Neuronal stem cell (in vitro differentiated cells): ENCODE measurements around the gene FGF8.

Experiments used
- DNase-seq: peaks from one replicate; pipeline ENCODE4 v3.0.0-alpha.2; 2013; ENCODE audit warnings: low spot score
- H2AFZ ChIP-seq: one replicate; pipeline ENCODE4 v1.6.1; 2013; ENCODE audit warnings: mild to moderate bottlenecking, low read length, inconsistent platforms
- H2AK5ac ChIP-seq: 2 replicates; pipeline ENCODE4 v1.6.1; 2013; ENCODE audit warnings: low read depth, mild to moderate bottlenecking, inconsistent platforms, low read length, moderate library complexity, mixed read lengths
- H2BK120ac ChIP-seq: 2 replicates; pipeline ENCODE4 v1.6.1; 2013; ENCODE audit warnings: low read depth, mild to moderate bottlenecking, inconsistent platforms, low read length, moderate library complexity, mixed read lengths
- H2BK12ac ChIP-seq: one replicate; pipeline ENCODE4 v1.6.1; 2013; ENCODE audit warnings: low read length, inconsistent platforms
- H2BK15ac ChIP-seq: 2 replicates; pipeline ENCODE4 v1.6.1; 2013; ENCODE audit warnings: mild to moderate bottlenecking, low read length, inconsistent platforms, mixed read lengths
- H2BK5ac ChIP-seq: one replicate; pipeline ENCODE4 v1.6.1; 2013; ENCODE audit warnings: inconsistent platforms, mild to moderate bottlenecking, low read length, moderate library complexity
- H3K14ac ChIP-seq: one replicate; pipeline ENCODE4 v1.6.1; 2013; ENCODE audit warnings: low read length, inconsistent platforms
- H3K18ac ChIP-seq: 2 replicates; pipeline ENCODE4 v1.6.1; 2013; ENCODE audit warnings: low read length, inconsistent platforms
- H3K23ac ChIP-seq: 2 replicates; pipeline ENCODE4 v1.6.1; 2013; ENCODE audit warnings: low read depth, mild to moderate bottlenecking, mixed read lengths, low read length, inconsistent platforms; ENCODE audit not compliant: poor library complexity
- H3K27ac ChIP-seq: replicated peaks from 3 replicates; pipeline ENCODE4 v1.5.1; 2013; ENCODE audit warnings: low read length, inconsistent platforms
- H3K27me3 ChIP-seq, 3 experiments: 2 replicates each; pipeline ENCODE4 v1.6.1; 2013; ENCODE audit warnings: low read length in 3 of 3, mild to moderate bottlenecking in 2 of 3, inconsistent platforms in 1 of 3, low read depth in 1 of 3, mixed read lengths in 1 of 3, moderate library complexity in 1 of 3; ENCODE audit not compliant: control insufficient read depth in 3 of 3, insufficient read depth in 3 of 3
- H3K36me3 ChIP-seq, 2 donors: replicated peaks in 1 of 2; 2 replicates each; pipeline ENCODE4 v1.6.1; 2013; ENCODE audit warnings: low read length in 2 of 2; ENCODE audit not compliant: control insufficient read depth in 2 of 2, insufficient read depth in 2 of 2
- H3K4ac ChIP-seq: 2 replicates; pipeline ENCODE4 v1.6.1; 2013; ENCODE audit warnings: inconsistent platforms, mild to moderate bottlenecking, low read length, moderate library complexity
- H3K4me1 ChIP-seq, 2 donors: 1 replicate in 1 of 2; 2 replicates in 1 of 2; pipeline ENCODE4 v1.6.1; 2013; ENCODE audit warnings: low read length in 2 of 2, low read depth in 1 of 2; ENCODE audit not compliant: control insufficient read depth in 2 of 2, insufficient read depth in 1 of 2
- H3K4me2 ChIP-seq: one replicate; pipeline ENCODE4 v1.6.1; 2013; ENCODE audit warnings: mild to moderate bottlenecking, low read length, inconsistent platforms; ENCODE audit not compliant: insufficient read depth, poor library complexity, severe bottlenecking
- H3K4me3 ChIP-seq, 2 donors: 2 replicates each; pipeline ENCODE4 v1.5.1; 2013; ENCODE audit warnings: low read length in 2 of 2, mild to moderate bottlenecking in 2 of 2, inconsistent platforms in 1 of 2, moderate library complexity in 1 of 2
- H3K79me1 ChIP-seq: one replicate; pipeline ENCODE4 v1.6.1; 2013; ENCODE audit warnings: low read depth, mild to moderate bottlenecking, inconsistent platforms, low read length, moderate library complexity
- H3K9ac ChIP-seq: one replicate; pipeline ENCODE4 v1.6.1; 2013; ENCODE audit warnings: mild to moderate bottlenecking, low read depth, low read length, inconsistent platforms; ENCODE audit not compliant: poor library complexity
- H3K9me3 ChIP-seq, 2 donors: replicated peaks in 1 of 2; 2 replicates each; pipeline versions ENCODE3 to v1.6.1; 2013; ENCODE audit warnings: low read length in 2 of 2, mild to moderate bottlenecking in 2 of 2, inconsistent platforms in 1 of 2, low read depth in 1 of 2, mixed read lengths in 1 of 2, moderate library complexity in 1 of 2; ENCODE audit not compliant: control insufficient read depth in 2 of 2, insufficient read depth in 1 of 2
- H4K8ac ChIP-seq: one replicate; pipeline ENCODE4 v1.6.1; 2013; ENCODE audit warnings: low read depth, mild to moderate bottlenecking, inconsistent platforms, low read length, moderate library complexity
- H4K91ac ChIP-seq: one replicate; pipeline ENCODE4 v1.6.1; 2013; ENCODE audit warnings: low read length, low read depth, mild to moderate bottlenecking, inconsistent platforms; ENCODE audit not compliant: poor library complexity
- WGBS, 2 donors: extraction: QIAGEN DNeasy Blood & Tissue Kit; methylation state at CpG; one replicate each; pipeline ENCODE4 v1.1.7; 2013; ENCODE audit warnings: missing lambda C conversion rate in 2 of 2, mixed read lengths in 1 of 2; ENCODE audit not compliant: insufficient read length in 2 of 2, insufficient replicate concordance in 1 of 2; ENCODE audit errors: extremely low coverage in 2 of 2; 5-methylcytosine and 5-hydroxymethylcytosine counted together

Gene FGF8

GRCh38 chr10:101780187-101780817, 4.4 kb upstream of the FGF8 start:
- H3K36me3 ChIP-seq, result peaks cover 4 to 15% of the 10 kb centered on the region in 2 donors
- H3K4ac ChIP-seq, result no peak overlapping the region
- H3K4me2 ChIP-seq, result peak overlapping the region; percentile 67
- H3K4me3 ChIP-seq, result no peak overlapping the region
- H2BK12ac ChIP-seq, result peak overlapping the region; percentile 68
- H2AK5ac ChIP-seq, result peak overlapping the region; percentile 82
- no peak overlapping the region for H3K23ac ChIP-seq
- DNase-seq, result no peak
- WGBS, 2 donors, result no CpG with 5 or more reads among the region's 17 CpGs
- no peak overlapping the region for H2AFZ ChIP-seq
- H3K79me1 ChIP-seq, result peaks cover 2% of the 10 kb centered on the region
- H3K4me1 ChIP-seq, result peaks cover 12 to 31% of the 10 kb centered on the region in 2 donors
- peak overlapping the region; percentile 84 for H2BK15ac ChIP-seq
- peaks cover 0 to 42% (median 31%) of the 10 kb centered on the region in 3 experiments for H3K27me3 ChIP-seq
- peak overlapping the region; percentile 36 for H3K27ac ChIP-seq
- H3K14ac ChIP-seq, result peak overlapping the region; percentile 57
- H4K8ac ChIP-seq, result no peak overlapping the region
- H4K91ac ChIP-seq, result peak overlapping the region; percentile 14
- H3K18ac ChIP-seq, result peak overlapping the region; percentile 91
- H3K9ac ChIP-seq, result no peak overlapping the region
- no peaks in the 10 kb centered on the region for H3K9me3 ChIP-seq
- H2BK5ac ChIP-seq, result peak overlapping the region; percentile 67
- no peak overlapping the region for H2BK120ac ChIP-seq

DNA sequence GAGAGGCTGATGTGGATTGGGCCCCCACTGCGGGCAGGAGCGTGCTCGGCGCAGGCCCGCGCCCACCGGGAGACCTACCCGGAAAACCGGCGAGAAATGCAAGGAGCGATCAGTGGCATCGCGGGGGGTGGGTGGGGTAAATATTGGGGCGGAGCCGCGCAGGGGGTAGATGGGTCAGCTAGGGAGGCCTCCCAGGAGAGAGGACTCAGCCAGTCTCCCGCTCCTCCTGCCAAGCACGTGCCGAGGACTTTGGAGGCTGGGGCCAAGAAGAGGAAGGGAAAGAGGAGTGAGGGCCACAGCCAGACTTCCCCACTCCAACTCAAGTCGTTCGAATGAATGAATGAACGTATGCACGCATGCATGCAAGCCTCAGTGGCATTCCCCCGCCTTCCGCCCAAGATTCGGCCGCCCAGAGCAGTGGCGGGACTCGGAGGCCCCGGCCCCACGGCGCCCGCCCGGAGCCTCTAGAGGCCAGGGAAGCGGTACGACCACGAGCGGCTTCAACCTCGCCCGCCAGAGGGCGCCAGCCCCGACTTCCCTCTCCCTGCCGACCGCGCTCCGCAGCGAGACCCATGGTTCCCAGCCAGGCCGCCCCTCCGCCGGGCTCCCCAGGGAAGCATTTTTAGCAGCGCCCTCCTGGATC, 3.8 kb upstream of the FGF8 start:
- H2BK15ac ChIP-seq, result peak overlapping the region; percentile 31
- peak; percentile 79 for DNase-seq
- H4K8ac ChIP-seq, result no peak overlapping the region
- H3K79me1 ChIP-seq, result peaks cover 3% of the 10 kb centered on the region
- H2AFZ ChIP-seq, result peak overlapping the region; percentile 86
- H3K36me3 ChIP-seq, result peaks cover 4 to 8% of the 10 kb centered on the region in 2 donors
- peak overlapping the region; percentile 13 for H3K4ac ChIP-seq
- H2BK5ac ChIP-seq, result peak overlapping the region; percentile 30
- peak overlapping the region; percentile 44 for H3K9ac ChIP-seq
- H3K14ac ChIP-seq, result peak overlapping the region; percentile 57
- H3K4me1 ChIP-seq, result peaks cover 12 to 33% of the 10 kb centered on the region in 2 donors
- H3K18ac ChIP-seq, result peak overlapping the region; percentile 95
- H3K4me2 ChIP-seq, result peak overlapping the region; percentile 84
- peak overlapping the region; percentile 67 for H2BK120ac ChIP-seq
- peak overlapping the region; percentile 89 for H2AK5ac ChIP-seq
- peak overlapping the region; percentile 93 for H3K23ac ChIP-seq
- no peak overlapping the region for H4K91ac ChIP-seq
- H2BK12ac ChIP-seq, result peak overlapping the region; percentile 68
- no CpG with 5 or more reads among the region's 51 CpGs for WGBS, 2 donors
- H3K27me3 ChIP-seq, result peaks cover 0 to 48% (median 37%) of the 10 kb centered on the region in 3 experiments
- no peak overlapping the region for H3K27ac ChIP-seq
- H3K9me3 ChIP-seq, result no peaks in the 10 kb centered on the region
- H3K4me3 ChIP-seq, result peak overlapping the region in 1 of 2 donors; percentile 71

DNA sequence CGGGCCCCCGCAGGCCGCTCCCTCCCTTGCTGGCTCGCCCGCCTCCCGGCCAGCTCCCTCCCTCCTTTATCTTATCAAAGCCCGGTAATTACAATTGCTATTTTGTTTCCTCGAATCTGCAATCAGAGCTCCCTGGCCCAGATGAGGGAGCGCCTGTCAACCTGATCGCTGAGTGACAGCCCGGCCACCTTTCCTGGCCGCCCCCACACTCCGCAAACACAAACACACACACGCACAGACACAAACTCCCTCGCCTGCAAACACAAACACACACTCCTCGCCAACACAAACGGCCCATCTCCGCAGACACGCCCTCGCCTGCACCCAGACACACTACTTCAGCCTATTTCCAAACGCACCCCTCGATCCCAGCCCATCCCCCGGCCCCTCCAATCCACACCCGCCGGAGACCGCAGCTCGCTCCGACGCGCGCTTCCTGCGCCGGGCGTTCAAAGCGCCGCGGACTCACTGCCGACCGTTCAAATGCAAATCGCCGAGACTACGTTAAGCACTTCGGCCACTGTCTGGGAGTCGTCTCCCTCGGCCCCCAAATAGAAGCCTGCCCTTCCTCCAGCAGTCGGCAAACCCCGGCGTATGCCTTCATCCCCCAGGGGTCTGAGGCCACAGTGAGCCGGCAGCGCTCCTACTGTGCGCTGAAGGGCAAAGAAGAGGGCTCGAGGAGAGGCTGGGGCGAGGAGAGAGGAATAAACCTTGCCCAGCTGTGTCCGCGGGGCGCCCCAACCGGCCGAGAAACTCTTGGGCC, 3.0 kb upstream of the FGF8 start:
- peak overlapping the region; percentile 67 for H2BK120ac ChIP-seq

More for the DNA sequence above, 3.0 kb upstream of the FGF8 start:
- Histone ChIP-seq H2AK5ac (peak overlapping the region; percentile 89), H3K4me2 (peak overlapping the region; percentile 84), H2AFZ (peak overlapping the region; percentile 86), H3K23ac (peak overlapping the region; percentile 93), H4K8ac (no peak overlapping the region), H3K14ac (no peak overlapping the region), H3K4me3 (peak overlapping the region; percentile 42 to 71), H3K36me3 (peaks cover 1 to 4% of the 10 kb centered on the region in 2 donors), H3K4me1 (peaks cover 12 to 39% of the 10 kb centered on the region in 2 donors), H3K27ac (no peak overlapping the region), H2BK5ac (no peak overlapping the region), H2BK15ac (peak overlapping the region; percentile 31), H3K9me3 (no peaks in the 10 kb centered on the region), H3K79me1 (peaks cover 3% of the 10 kb centered on the region), H2BK12ac (no peak overlapping the region), H3K18ac (peak overlapping the region; percentile 95), H4K91ac (no peak overlapping the region), H3K4ac (peak overlapping the region; percentile 13), H3K9ac (peak overlapping the region; percentile 74), H3K27me3 (peaks cover 0 to 55% (median 44%) of the 10 kb centered on the region in 3 experiments)
- WGBS, 2 donors, result no CpG with 5 or more reads among the region's 58 CpGs
- peak; percentile 62 for DNase-seq
